Ishikawa (cell line): ENCODE results near the gene CRABP2.

Experiments
- CEBPB ChIP-seq: IDR thresholded peaks from 2 replicates; pipeline ENCODE4 v1.6.1; 2012
- CREB1 ChIP-seq: IDR thresholded peaks from 2 replicates; pipeline ENCODE4 v1.6.1; 2012; ENCODE audit warnings: low read depth
- EGR1 ChIP-seq: IDR thresholded peaks from 2 replicates; pipeline ENCODE4 v1.6.1; 2012
- EP300 ChIP-seq: IDR thresholded peaks from 2 replicates; pipeline ENCODE4 v1.6.1; 2012; ENCODE audit warnings: borderline replicate concordance
- FOXM1 ChIP-seq: IDR thresholded peaks from 2 replicates; pipeline ENCODE4 v1.6.1; 2012; ENCODE audit warnings: low read depth, borderline replicate concordance
- MAX ChIP-seq: IDR thresholded peaks from 2 replicates; pipeline ENCODE4 v1.6.1; 2012
- NFIC ChIP-seq: IDR thresholded peaks from 2 replicates; pipeline ENCODE4 v1.6.1; 2012
- RAD21 ChIP-seq: IDR thresholded peaks from 2 replicates; pipeline ENCODE4 v1.6.1; 2012; ENCODE audit warnings: low read depth
- REST ChIP-seq: IDR thresholded peaks from 2 replicates; pipeline ENCODE4 v1.6.1; 2012; ENCODE audit warnings: low read depth, mild to moderate bottlenecking
- TAF1 ChIP-seq: IDR thresholded peaks from 2 replicates; pipeline ENCODE4 v1.6.1; 2012; ENCODE audit warnings: low read depth, mild to moderate bottlenecking
- TCF12 ChIP-seq: IDR thresholded peaks from 2 replicates; pipeline ENCODE4 v1.6.1; 2012; ENCODE audit warnings: low read depth
- TEAD4 ChIP-seq: IDR thresholded peaks from 2 replicates; pipeline ENCODE4 v1.6.1; 2012
- USF1 ChIP-seq: IDR thresholded peaks from 2 replicates; pipeline ENCODE4 v1.6.1; 2012
- YY1 ChIP-seq: IDR thresholded peaks from 2 replicates; pipeline ENCODE4 v1.6.1; 2012; ENCODE audit warnings: low read depth
- ZBTB7A ChIP-seq: IDR thresholded peaks from 2 replicates; pipeline ENCODE4 v1.6.1; 2012; ENCODE audit warnings: low read depth

The CRABP2 gene

GRCh38 chr1:156742801-156743200, 37.4 kb upstream of the CRABP2 start:
- TF ChIP-seq USF1 (no peak), NFIC (no peak), RAD21 (no peak), ZBTB7A (no peak), FOXM1 (no peak), CEBPB (no peak), TCF12 (no peak), YY1 (no peak), EP300 (no peak), EGR1 (no peak), TAF1 (no peak), REST (no peak), CREB1 (no peak), TEAD4 (no peak), MAX (no peak)

- TF ChIP-seq ZBTB7A (no peak), EP300 (no peak), RAD21 (no peak), CEBPB (no peak), TCF12 (no peak), REST (no peak), USF1 (no peak), EGR1 (no peak), YY1 (no peak), TEAD4 (no peak)
These were observed 36.6 kb upstream of the CRABP2 start for GRCh38 chr1:156742017-156742416.

- no peak for TF ChIP-seq CEBPB
- no peak for TF ChIP-seq TAF1
- TF ChIP-seq ZBTB7A, result no peak
- no peak for TF ChIP-seq NFIC
- TF ChIP-seq RAD21, result no peak
- no peak for TF ChIP-seq MAX
- TF ChIP-seq TCF12, result no peak
- no peak for TF ChIP-seq FOXM1
These were observed 36.1 kb upstream of the CRABP2 start for GRCh38 chr1:156741481-156741983.

- TF ChIP-seq EGR1 (no peak), CREB1 (peak; percentile 69), CEBPB (no peak), TEAD4 (peak; percentile 27; the same call in 1 of the 2 replicates), USF1 (peak; percentile 65), EP300 (0 out of 2 replicates have a peak, but pooled peaks have one; percentile 41), NFIC (peak; percentile 26; the same call in 1 of the 2 replicates), MAX (peak; percentile 97), TAF1 (peak; percentile 64), YY1 (peak; percentile 89), RAD21 (peak; percentile 18; the same call in 1 of the 2 replicates), TCF12 (peak; percentile 86), REST (no peak), ZBTB7A (no peak), FOXM1 (peak; percentile 52; the same call in 1 of the 2 replicates)
These were observed 35.5 kb upstream of the CRABP2 start, which contains the start of gene MRPL24 for GRCh38 chr1:156740741-156741480. TSS of gene MRPL24 (minus strand) at chr1:156741088. CDS start at chr1:156738704, 2,384 bp downstream.
